ENCODE measurements around the gene FUBP1.
"Not testable (repeated sequence)": the region's sequence is repeated elsewhere in the genome, so short reads cannot be mapped to it uniquely, and the experiment has no call there.

The FUBP1 gene

DNA sequence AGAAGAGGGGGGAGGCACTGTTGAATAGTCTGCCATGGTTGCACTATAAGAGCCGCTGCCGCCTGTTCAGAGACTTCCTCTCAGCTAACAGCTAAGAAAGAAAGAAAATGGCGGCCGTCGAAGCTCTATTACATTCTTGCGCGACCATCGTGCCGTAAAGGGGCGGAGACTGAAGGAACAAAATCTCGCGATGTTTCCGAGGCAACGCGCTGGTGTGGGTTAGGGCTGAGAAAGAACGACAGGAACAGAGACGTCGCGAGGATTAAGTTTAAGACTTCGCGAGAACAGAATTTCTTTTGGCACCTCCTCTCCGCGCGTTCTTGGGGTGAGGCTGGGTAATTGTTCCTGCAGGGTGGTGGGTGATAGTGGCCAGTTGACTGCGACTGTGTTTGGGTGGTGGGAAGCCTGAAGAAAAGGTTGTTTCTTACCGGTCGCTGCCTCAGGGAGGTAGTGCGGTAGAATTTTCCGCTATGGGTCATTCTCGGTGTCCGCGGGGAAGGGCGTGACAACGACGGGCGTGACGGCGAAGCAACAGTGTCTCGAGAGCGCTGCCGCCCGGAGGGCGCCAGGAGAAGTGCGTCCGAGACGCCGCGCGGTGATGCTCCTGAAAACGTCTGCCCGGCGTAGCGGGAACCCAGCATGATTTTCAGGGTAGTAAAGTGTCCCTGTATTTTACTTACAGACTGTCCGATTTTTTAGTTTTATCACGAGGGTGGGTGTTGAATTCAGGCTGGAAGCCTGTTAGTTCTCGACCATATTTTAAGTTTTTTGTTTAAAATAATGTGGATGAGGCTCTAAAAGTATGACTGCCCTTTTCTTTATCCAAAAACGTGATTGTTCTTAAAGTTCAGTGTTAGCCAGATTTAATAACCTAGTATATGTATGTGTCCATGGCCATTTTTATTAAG lies at the start of gene FUBP1:
FUBP1 (minus strand) TSS at position 104 of the 908 bp plus-strand sequence; CDS start at position 36, 68 bp downstream.
- DNase-seq, result peak; percentile 92
- Mint-ChIP-seq H3K27ac (no peak within 1 kb of the TSS), H3K9me3 (no peaks in the 10 kb centered on the region), H3K27me3 (no peaks in the 10 kb centered on the region), H3K36me3 (ENCODE audit: low read depth) (peaks cover 29% of the 10 kb centered on the region), H3K4me3 (no peak within 1 kb of the TSS), H3K4me1 (peaks cover 62% of the 10 kb centered on the region)
- peak; percentile 79 for ATAC-seq

DNA sequence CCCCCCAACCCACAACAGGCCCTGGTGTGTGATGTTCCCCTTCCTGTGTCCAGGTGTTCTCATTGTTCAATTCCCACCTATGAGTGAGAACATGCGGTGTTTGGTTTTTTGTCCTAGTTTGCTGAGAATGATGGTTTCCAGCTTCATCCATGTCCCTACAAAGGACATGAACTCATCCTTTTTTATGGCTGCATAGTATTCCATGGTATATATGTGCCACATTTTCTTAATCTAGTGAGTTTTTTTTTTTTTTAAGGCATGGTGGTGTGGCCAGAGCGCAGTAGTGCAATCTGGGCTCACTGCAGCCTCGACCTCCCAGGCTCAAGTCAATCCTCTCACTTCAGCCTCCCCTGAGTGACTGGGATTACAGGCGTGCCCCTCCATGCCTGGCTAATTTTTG lies 42.3 kb upstream of the FUBP1 start:
- not testable (repeated sequence) for H3K27ac Mint-ChIP-seq; H3K27me3 Mint-ChIP-seq; H3K36me3 Mint-ChIP-seq (ENCODE audit: low read depth); H3K4me3 Mint-ChIP-seq; H3K9me3 Mint-ChIP-seq; DNase-seq; ATAC-seq; H3K4me1 Mint-ChIP-seq

- Mint-ChIP-seq H3K36me3 (ENCODE audit: low read depth) (peaks cover 16% of the 10 kb centered on the region), H3K4me3 (no peak overlapping the region), H3K4me1 (no peaks in the 10 kb centered on the region), H3K27me3 (no peaks in the 10 kb centered on the region), H3K9me3 (peaks cover 5% of the 10 kb centered on the region), H3K27ac (no peak overlapping the region)
- ATAC-seq (no peak), DNase-seq (no peak)
Measured at GRCh38 chr1:78019024-78019423, 40.2 kb upstream of the FUBP1 start.

DNA sequence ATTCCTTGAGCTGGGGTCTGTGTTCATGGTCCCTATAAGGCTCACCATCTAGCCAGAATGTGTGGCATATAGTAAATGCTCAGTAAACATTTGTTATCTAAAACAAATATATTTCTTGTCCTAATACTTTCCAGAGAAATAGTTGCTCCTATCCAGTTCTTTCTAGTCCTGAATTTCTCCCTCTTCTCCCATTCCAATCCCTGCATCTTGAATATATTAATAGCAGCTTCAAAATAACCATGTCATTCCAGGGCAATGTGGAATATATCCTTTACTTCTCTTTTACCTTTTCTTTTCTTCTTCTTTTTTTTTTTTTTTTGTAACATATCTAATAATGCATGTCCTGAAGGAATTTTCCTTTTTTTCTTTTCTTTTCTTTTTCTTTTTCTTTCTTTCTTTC lies 36.3 kb upstream of the FUBP1 start:
- Mint-ChIP-seq H3K4me3 (no peak overlapping the region), H3K27me3 (no peaks in the 10 kb centered on the region), H3K9me3 (no peaks in the 10 kb centered on the region), H3K4me1 (peaks cover 2% of the 10 kb centered on the region), H3K27ac (no peak overlapping the region), H3K36me3 (ENCODE audit: low read depth) (peaks cover 23% of the 10 kb centered on the region)
- no peak for DNase-seq
- ATAC-seq, result no peak

- ATAC-seq (no peak), DNase-seq (no peak)
- H3K4me3 Mint-ChIP-seq, result no peak overlapping the region
- peaks cover 17% of the 10 kb centered on the region for H3K36me3 Mint-ChIP-seq (ENCODE audit: low read depth)
- no peaks in the 10 kb centered on the region for H3K9me3 Mint-ChIP-seq
- peaks cover 31% of the 10 kb centered on the region for H3K4me1 Mint-ChIP-seq
- no peak overlapping the region for H3K27ac Mint-ChIP-seq
- H3K27me3 Mint-ChIP-seq, result no peaks in the 10 kb centered on the region
Measured at GRCh38 chr1:78011050-78011449, 32.2 kb upstream of the FUBP1 start.

- Mint-ChIP-seq H3K36me3 (ENCODE audit: low read depth) (peaks cover 11% of the 10 kb centered on the region), H3K27me3 (no peaks in the 10 kb centered on the region), H3K9me3 (no peaks in the 10 kb centered on the region), H3K4me3 (no peak overlapping the region), H3K4me1 (peaks cover 38% of the 10 kb centered on the region), H3K27ac (no peak overlapping the region)
- no peak for DNase-seq
- no peak for ATAC-seq
Measured at GRCh38 chr1:78009836-78010235, 31.0 kb upstream of the FUBP1 start.

DNA sequence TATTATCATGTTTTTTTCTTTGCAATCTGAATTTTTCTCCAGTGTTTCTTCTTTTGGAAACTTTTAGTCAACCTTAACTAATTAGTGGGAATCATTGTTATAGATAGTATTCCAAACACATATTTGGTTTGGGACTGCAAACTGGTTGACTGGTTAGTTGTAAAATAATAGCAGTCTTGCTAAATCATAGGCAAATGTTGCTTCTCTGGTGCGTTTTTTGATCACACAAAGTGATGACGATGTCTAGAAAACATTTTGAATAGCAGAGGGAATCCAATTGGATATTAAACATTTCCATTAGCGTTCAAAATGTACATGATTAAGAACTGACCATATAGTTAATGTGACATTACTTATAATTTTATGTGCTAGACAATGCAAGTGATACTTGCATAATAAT lies 30.4 kb upstream of the FUBP1 start:
- peaks cover 3% of the 10 kb centered on the region for H3K27me3 Mint-ChIP-seq
- peaks cover 44% of the 10 kb centered on the region for H3K4me1 Mint-ChIP-seq
- peaks cover 14% of the 10 kb centered on the region for H3K36me3 Mint-ChIP-seq (ENCODE audit: low read depth)
- no peak overlapping the region for H3K4me3 Mint-ChIP-seq
- H3K9me3 Mint-ChIP-seq, result no peaks in the 10 kb centered on the region
- no peak for DNase-seq
- no peak for ATAC-seq
- H3K27ac Mint-ChIP-seq, result no peak overlapping the region

- Mint-ChIP-seq H3K27me3 (peaks cover 3% of the 10 kb centered on the region), H3K27ac (no peak overlapping the region), H3K9me3 (no peaks in the 10 kb centered on the region), H3K4me1 (peaks cover 57% of the 10 kb centered on the region), H3K4me3 (no peak overlapping the region), H3K36me3 (ENCODE audit: low read depth) (peaks cover 5% of the 10 kb centered on the region)
- DNase-seq (no peak), ATAC-seq (no peak)
Measured at GRCh38 chr1:78007677-78008341, 28.9 kb upstream of the FUBP1 start.

DNA sequence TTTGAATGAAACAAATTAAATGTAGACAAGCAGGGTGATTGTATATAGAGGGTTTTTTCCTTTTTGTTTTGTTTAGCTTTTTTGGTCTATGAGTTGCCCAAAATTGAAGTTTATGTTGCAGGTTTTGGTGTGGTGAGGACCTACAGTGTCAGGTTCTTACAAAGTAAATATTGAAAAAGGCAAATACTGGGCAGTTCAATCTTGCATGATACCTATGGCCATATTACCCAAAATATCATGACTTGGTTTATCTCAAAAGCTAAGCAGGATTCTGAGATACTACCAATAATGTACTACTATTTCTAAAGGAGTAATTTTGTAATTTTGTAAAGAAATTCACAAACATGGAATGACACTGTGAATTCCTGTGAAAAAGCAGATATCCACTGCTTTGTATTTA lies 27.6 kb upstream of the FUBP1 start:
- Mint-ChIP-seq H3K9me3 (no peaks in the 10 kb centered on the region), H3K4me3 (peak overlapping the region; percentile 89), H3K4me1 (peaks cover 63% of the 10 kb centered on the region), H3K27me3 (peaks cover 3% of the 10 kb centered on the region), H3K27ac (no peak overlapping the region), H3K36me3 (ENCODE audit: low read depth) (peaks cover 5% of the 10 kb centered on the region)
- DNase-seq, result no peak
- ATAC-seq, result no peak

DNA sequence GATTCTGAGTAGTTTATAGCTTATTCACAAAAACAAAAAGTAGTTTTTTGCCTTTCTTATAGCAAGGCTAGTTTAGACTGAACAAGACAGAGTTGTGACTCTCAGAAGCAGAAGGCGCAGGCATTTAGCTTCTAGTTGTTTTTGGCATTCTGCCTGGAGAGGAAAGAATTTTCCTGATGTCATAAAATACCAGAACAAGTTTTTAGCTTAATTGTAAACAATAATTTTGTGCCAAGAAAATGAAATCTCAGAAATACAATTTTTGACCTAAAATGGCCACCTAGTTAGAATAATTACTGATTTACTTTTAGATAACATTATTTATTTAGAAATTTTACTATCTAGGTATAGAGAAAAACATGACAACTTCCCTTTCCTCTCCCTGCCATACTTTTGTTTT lies 26.9 kb upstream of the FUBP1 start:
- ATAC-seq, result no peak
- DNase-seq, result no peak
- H3K27ac Mint-ChIP-seq, result peak overlapping the region; percentile 100
- peaks cover 5% of the 10 kb centered on the region for H3K36me3 Mint-ChIP-seq (ENCODE audit: low read depth)
- H3K4me1 Mint-ChIP-seq, result peaks cover 61% of the 10 kb centered on the region
- peaks cover 3% of the 10 kb centered on the region for H3K27me3 Mint-ChIP-seq
- H3K4me3 Mint-ChIP-seq, result peak overlapping the region; percentile 89
- H3K9me3 Mint-ChIP-seq, result no peaks in the 10 kb centered on the region

DNA sequence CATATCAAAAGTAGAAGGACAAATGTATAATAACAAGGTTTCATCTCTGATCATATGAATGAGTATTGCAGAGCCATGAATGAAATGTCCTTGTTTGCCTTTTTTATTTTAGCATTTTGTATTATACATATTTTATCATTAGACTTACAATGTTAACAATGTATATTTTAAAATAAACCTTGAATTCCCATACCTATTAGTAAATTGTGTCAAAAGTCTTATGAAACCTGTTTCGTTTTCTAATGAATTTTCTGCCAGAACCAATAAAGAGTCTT lies 26.5 kb upstream of the FUBP1 start:
- DNase-seq, result no peak
- H3K27me3 Mint-ChIP-seq, result peaks cover 3% of the 10 kb centered on the region
- ATAC-seq, result no peak
- H3K36me3 Mint-ChIP-seq (ENCODE audit: low read depth), result peaks cover 5% of the 10 kb centered on the region
- H3K27ac Mint-ChIP-seq, result peak overlapping the region; percentile 100
- H3K4me1 Mint-ChIP-seq, result peaks cover 61% of the 10 kb centered on the region
- H3K9me3 Mint-ChIP-seq, result no peaks in the 10 kb centered on the region
- H3K4me3 Mint-ChIP-seq, result peak overlapping the region; percentile 89

DNA sequence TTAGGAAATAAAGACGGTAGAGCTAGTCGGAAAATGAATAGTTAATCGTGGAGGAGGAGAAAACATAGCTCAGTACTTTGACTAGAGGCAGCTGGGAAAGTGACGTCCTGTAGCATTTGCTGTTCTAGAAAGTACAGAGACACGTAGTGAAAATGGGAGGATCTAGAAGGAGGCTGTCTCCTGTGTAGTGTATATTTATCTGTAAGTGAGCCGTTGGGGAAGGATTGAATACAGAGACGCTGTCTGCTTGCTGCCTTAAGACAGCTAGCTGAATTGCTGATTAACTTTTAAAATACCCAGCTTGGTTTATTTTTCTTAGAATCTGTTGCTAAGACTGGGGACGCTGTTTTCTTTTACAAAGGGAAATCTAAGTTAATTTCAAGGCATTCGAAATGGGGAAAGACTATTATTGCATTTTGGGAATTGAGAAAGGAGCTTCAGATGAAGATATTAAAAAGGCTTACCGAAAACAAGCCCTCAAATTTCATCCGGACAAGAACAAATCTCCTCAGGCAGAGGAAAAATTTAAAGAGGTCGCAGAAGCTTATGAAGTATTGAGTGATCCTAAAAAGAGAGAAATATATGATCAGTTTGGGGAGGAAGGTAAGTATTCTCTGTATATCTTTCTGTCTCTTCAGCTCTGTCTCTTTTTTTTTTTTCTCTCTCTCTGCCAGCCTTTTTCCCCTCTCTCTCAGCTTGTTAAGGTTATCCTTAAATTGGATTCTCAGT lies 26.0 kb upstream of the FUBP1 start, which contains the start of gene DNAJB4:
DNAJB4 (plus strand) TSS at position 221 of the 729 bp plus-strand sequence; CDS start at position 393, 172 bp downstream.
- no peaks in the 10 kb centered on the region for H3K9me3 Mint-ChIP-seq
- H3K4me3 Mint-ChIP-seq, result peak within 1 kb of the TSS; percentile 89
- peak within 1 kb of the TSS; percentile 100 for H3K27ac Mint-ChIP-seq
- peaks cover 3% of the 10 kb centered on the region for H3K27me3 Mint-ChIP-seq
- peaks cover 5% of the 10 kb centered on the region for H3K36me3 Mint-ChIP-seq (ENCODE audit: low read depth)
- peak; percentile 46 for DNase-seq
- ATAC-seq, result peak; percentile 100
- H3K4me1 Mint-ChIP-seq, result peaks cover 63% of the 10 kb centered on the region

GRCh38 chr1:78003882-78004718 lies 25.2 kb upstream of the FUBP1 start:
- no peaks in the 10 kb centered on the region for H3K9me3 Mint-ChIP-seq
- H3K4me3 Mint-ChIP-seq, result peak overlapping the region; percentile 89
- H3K4me1 Mint-ChIP-seq, result peaks cover 63% of the 10 kb centered on the region
- ATAC-seq, result peak; percentile 66
- DNase-seq, result peak; percentile 27
- H3K36me3 Mint-ChIP-seq (ENCODE audit: low read depth), result peaks cover 5% of the 10 kb centered on the region
- peaks cover 3% of the 10 kb centered on the region for H3K27me3 Mint-ChIP-seq
- H3K27ac Mint-ChIP-seq, result peak overlapping the region; percentile 100

Measured in activated naive CD8-positive, alpha-beta T cell treated with anti-CD3 and anti-CD28 coated beads, Interleukin-2, amount 50 U/mL, for 24 hours (primary cell).